Thyroid gland (tissue), 4 donors: ENCODE measurements around the gene ASCL2. TPM values are rescaled to one million over a fixed set of nuclear protein-coding genes. Genes with fewer than 3 reads are reported as not detected.

Source experiments
- DNase-seq, 2 donors: peaks; one replicate each; pipeline ENCODE4 v3.0.0-alpha.2; 2019
- H3K27ac ChIP-seq, 3 donors: fragments of 200-600 bp; sonication (generic); 1 replicate in 2 of 3; 2 replicates in 1 of 3; pipeline ENCODE4 v1.5.1; 2016 to 2019; ENCODE audit warnings: mild to moderate bottlenecking in 1 of 3, moderate library complexity in 1 of 3
- H3K27me3 ChIP-seq: fragments of 200-600 bp; sonication (generic); one replicate; pipeline ENCODE4 v1.5.1; 2019
- H3K36me3 ChIP-seq, 2 donors: fragments of 200-600 bp; sonication (generic); one replicate each; pipeline ENCODE4 v1.5.1; 2016 to 2019
- H3K4me1 ChIP-seq, 2 donors: fragments of 200-600 bp; sonication (generic); one replicate each; pipeline ENCODE4 v1.5.1; 2017 to 2019
- H3K4me3 ChIP-seq, 3 donors: fragments of 200-600 bp; sonication (generic); replicated peaks in 1 of 3; 1 replicate in 2 of 3; 2 replicates in 1 of 3; pipeline ENCODE4 v1.5.1; 2016; ENCODE audit warnings: mild to moderate bottlenecking in 1 of 3
- H3K9me3 ChIP-seq: fragments of 200-600 bp; sonication (generic); one replicate; pipeline ENCODE4 v1.5.1; 2017
- POLR2A ChIP-seq, 2 donors: fragments of 450-650 bp; IDR thresholded peaks; one replicate each; pipeline ENCODE4 v1.6.1; 2017; ENCODE audit warnings: antibody characterized with exemption in 2 of 2, mild to moderate bottlenecking in 2 of 2, moderate library complexity in 1 of 2
- WGBS, 2 donors: methylation state at CpG; one replicate each; pipeline ENCODE4 v1.1.5; 2017; 5-methylcytosine and 5-hydroxymethylcytosine counted together
- intact Hi-C: fragments of 100-400 bp; cut with DNase I; formaldehyde crosslinking; loops from one replicate; pipeline ENCODE4 v1.15.1; 2023
- total RNA-seq, 4 donors: library from RNA; depleted of rRNA; stranded (reverse); fragments of >200 nt; gene quantifications; one replicate each; pipeline ENCODE4 v1.2.3, GENCODE V29; 2016
- TF ChIP-seq, protein P1 (sequence below), 6 experiments: fragments of 200-600 bp in 3 of 6; fragments of 450-650 bp in 3 of 6; sonication (generic) in 3 of 6; IDR thresholded peaks; one replicate each; pipeline ENCODE4 v1.5.1; 2016 to 2019; ENCODE audit warnings: antibody characterized with exemption in 6 of 6, mild to moderate bottlenecking in 2 of 6, inconsistent platforms in 1 of 6, moderate library complexity in 1 of 6

Gene ASCL2
- total RNA-seq, 4 donors from 2014 or later = 0.46 to 2.9 (median 0.66) TPM

- no peaks in the 10 kb centered on the region for H3K9me3 ChIP-seq
- 94 to 97% methylated on average over 14 of the region's 14 CpGs for WGBS, 2 donors
- peaks cover 0 to 13% of the 10 kb centered on the region in 2 donors for H3K4me1 ChIP-seq
- TF ChIP-seq, protein P1, sequence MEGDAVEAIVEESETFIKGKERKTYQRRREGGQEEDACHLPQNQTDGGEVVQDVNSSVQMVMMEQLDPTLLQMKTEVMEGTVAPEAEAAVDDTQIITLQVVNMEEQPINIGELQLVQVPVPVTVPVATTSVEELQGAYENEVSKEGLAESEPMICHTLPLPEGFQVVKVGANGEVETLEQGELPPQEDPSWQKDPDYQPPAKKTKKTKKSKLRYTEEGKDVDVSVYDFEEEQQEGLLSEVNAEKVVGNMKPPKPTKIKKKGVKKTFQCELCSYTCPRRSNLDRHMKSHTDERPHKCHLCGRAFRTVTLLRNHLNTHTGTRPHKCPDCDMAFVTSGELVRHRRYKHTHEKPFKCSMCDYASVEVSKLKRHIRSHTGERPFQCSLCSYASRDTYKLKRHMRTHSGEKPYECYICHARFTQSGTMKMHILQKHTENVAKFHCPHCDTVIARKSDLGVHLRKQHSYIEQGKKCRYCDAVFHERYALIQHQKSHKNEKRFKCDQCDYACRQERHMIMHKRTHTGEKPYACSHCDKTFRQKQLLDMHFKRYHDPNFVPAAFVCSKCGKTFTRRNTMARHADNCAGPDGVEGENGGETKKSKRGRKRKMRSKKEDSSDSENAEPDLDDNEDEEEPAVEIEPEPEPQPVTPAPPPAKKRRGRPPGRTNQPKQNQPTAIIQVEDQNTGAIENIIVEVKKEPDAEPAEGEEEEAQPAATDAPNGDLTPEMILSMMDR (IDR thresholded peaks at IDR 0.05) = no peak
- H3K4me3 ChIP-seq = no peak overlapping the region
- intact Hi-C loops = no loop called here
- DNase-seq = no peak
- no peaks in the 10 kb centered on the region for H3K27me3 ChIP-seq
- no peaks in the 10 kb centered on the region for H3K36me3 ChIP-seq
- H3K27ac ChIP-seq = no peak overlapping the region
Observed at GRCh38 chr11:2276280-2277007, 6.1 kb upstream of the ASCL2 start.

GRCh38 chr11:2275334-2276279 lies 5.2 kb upstream of the ASCL2 start:
- WGBS, 2 donors = 94 to 95% methylated on average over 28 of the region's 30 CpGs
- intact Hi-C loops = no loop called here
- Histone ChIP-seq H3K4me1 (peaks cover 4 to 18% of the 10 kb centered on the region in 2 donors), H3K27me3 (no peaks in the 10 kb centered on the region), H3K9me3 (no peaks in the 10 kb centered on the region), H3K27ac (no peak overlapping the region), H3K4me3 (no peak overlapping the region), H3K36me3 (no peaks in the 10 kb centered on the region)
- no peak for DNase-seq
- TF ChIP-seq, protein P1 (IDR thresholded peaks at IDR 0.05) = no peak
- no peak for TF ChIP-seq POLR2A (IDR thresholded peaks at IDR 0.05)

DNA sequence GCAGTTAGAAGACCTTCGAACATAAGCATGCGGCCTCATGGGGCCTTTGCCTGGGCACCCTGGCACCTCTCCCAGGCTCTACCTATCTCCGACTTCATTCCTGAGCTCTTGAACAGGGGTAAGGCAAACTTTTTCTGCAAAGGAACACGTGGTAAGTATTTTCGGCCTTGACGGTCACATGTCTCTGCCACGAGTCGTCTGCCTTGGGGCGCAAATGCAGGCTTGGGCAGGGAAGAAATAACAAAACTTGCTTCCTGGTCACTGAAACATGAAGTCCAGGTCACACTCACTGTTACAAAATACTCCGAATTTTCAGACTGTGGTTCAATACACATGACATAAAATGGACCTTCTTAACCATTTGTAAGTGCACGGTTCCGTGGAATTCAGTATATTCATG lies 3.4 kb upstream of the ASCL2 start:
- 50 to 59% methylated on average over 12 of the region's 12 CpGs for WGBS, 2 donors
- Histone ChIP-seq H3K9me3 (no peaks in the 10 kb centered on the region), H3K36me3 (no peaks in the 10 kb centered on the region), H3K4me3 (no peak overlapping the region), H3K4me1 (peaks cover 7 to 35% of the 10 kb centered on the region in 2 donors), H3K27me3 (no peaks in the 10 kb centered on the region), H3K27ac (peak overlapping the region; percentile 47 to 63 (median 50))
- DNase-seq = peak; percentile 85
- intact Hi-C loops = no loop called here
- TF ChIP-seq POLR2A (IDR thresholded peaks at IDR 0.05) = peak in 1 of 2 donors; percentile 10
- TF ChIP-seq, protein P1 (IDR thresholded peaks at IDR 0.05) = no peak

- Histone ChIP-seq H3K27ac (peak overlapping the region in 2 of 3 donors; percentile 47 to 50), H3K4me3 (no peak overlapping the region), H3K27me3 (no peaks in the 10 kb centered on the region), H3K9me3 (no peaks in the 10 kb centered on the region), H3K4me1 (peaks cover 7 to 40% of the 10 kb centered on the region in 2 donors), H3K36me3 (no peaks in the 10 kb centered on the region)
- intact Hi-C loops = no loop called here
- DNase-seq = no peak
- WGBS, 2 donors = 89 to 93% methylated on average over 15 of the region's 15 CpGs
- TF ChIP-seq POLR2A (IDR thresholded peaks at IDR 0.05) = no peak
- TF ChIP-seq, protein P1 (IDR thresholded peaks at IDR 0.05) = no peak
Observed at GRCh38 chr11:2273311-2273710, 2.9 kb upstream of the ASCL2 start.

- Histone ChIP-seq H3K27ac (peak overlapping the region in 1 of 3 donors; percentile 47), H3K36me3 (no peaks in the 10 kb centered on the region), H3K27me3 (no peaks in the 10 kb centered on the region), H3K4me1 (peaks cover 7 to 40% of the 10 kb centered on the region in 2 donors), H3K9me3 (no peaks in the 10 kb centered on the region), H3K4me3 (no peak overlapping the region)
- intact Hi-C loops = no loop called here
- TF ChIP-seq POLR2A (IDR thresholded peaks at IDR 0.05) = no peak
- TF ChIP-seq, protein P1 (IDR thresholded peaks at IDR 0.05) = no peak
- DNase-seq = no peak
- 92 to 93% methylated on average over 7 of the region's 7 CpGs for WGBS, 2 donors
Observed at GRCh38 chr11:2272946-2273280, 2.5 kb upstream of the ASCL2 start.
